HEK293 (cell line): ENCODE data around the gene IRAK4.

Source experiments
- CTCF ChIA-PET: fragments of 350-600 bp; formaldehyde crosslinking; extraction: SDS; loops from one replicate; lab custom pipeline; 2021; ENCODE audit warnings: antibody characterized with exemption; lab: Yijun Ruan, JAX
- POLR2A ChIA-PET: fragments of 300-600 bp; formaldehyde crosslinking; extraction: SDS; loops from one replicate; lab custom pipeline; 2020; ENCODE audit warnings: antibody characterized with exemption, inconsistent platforms; lab: Yijun Ruan, JAX
- H3K27ac ChIP-seq: fragments of 200-500 bp; sonication (Bioruptor generic); 2 replicates; pipeline ENCODE4 v1.5.1; 2014; ENCODE audit warnings: low read depth, low read length, control low read depth, inconsistent platforms; ENCODE audit errors: extremely low read depth
- H3K36me3 ChIP-seq, 2 experiments: fragments of 200-500 bp in 1 of 2; sonication (Bioruptor generic) in 1 of 2; 1 replicate in 1 of 2; 2 replicates in 1 of 2; pipeline ENCODE4 v1.5.1; 2014 to 2017; ENCODE audit warnings: inconsistent platforms in 2 of 2, low read length in 2 of 2; ENCODE audit not compliant: control insufficient read depth in 2 of 2, insufficient read depth in 1 of 2
- H3K4me1 ChIP-seq: fragments of 200-500 bp; sonication (Bioruptor generic); 2 replicates; pipeline ENCODE4 v1.5.1; 2014; ENCODE audit warnings: mild to moderate bottlenecking, low read length, inconsistent platforms; ENCODE audit not compliant: control insufficient read depth, insufficient read depth
- H3K4me3 ChIP-seq: 2 replicates; pipeline ENCODE4 v1.5.1; 2011; ENCODE audit warnings: low read depth, mild to moderate bottlenecking, control low read depth, low read length, moderate library complexity
- H3K9me3 ChIP-seq: fragments of 200-500 bp; sonication (Bioruptor generic); 2 replicates; pipeline ENCODE4 v1.5.1; 2014; ENCODE audit warnings: low read depth, low read length, inconsistent platforms; ENCODE audit not compliant: control insufficient read depth, insufficient read depth
- FEZF1 ChIP-seq: fragments of 450-650 bp; formaldehyde crosslinking; IDR thresholded peaks from 2 replicates; pipeline ENCODE4 v1.5.1; 2016; ENCODE audit warnings: missing biosample characterization, missing genetic modification characterization
- IKZF3 ChIP-seq: fragments of 450-650 bp; IDR thresholded peaks from 2 replicates; pipeline ENCODE4 v1.5.0; 2018; ENCODE audit warnings: missing biosample characterization, mild to moderate bottlenecking, missing genetic modification characterization, moderate library complexity
- MZF1 ChIP-seq: fragments of 450-650 bp; formaldehyde crosslinking; IDR thresholded peaks from 2 replicates; pipeline ENCODE4 v1.5.1; 2017; ENCODE audit warnings: missing biosample characterization, missing genetic modification characterization, borderline replicate concordance
- OVOL3 ChIP-seq: fragments of 450-650 bp; formaldehyde crosslinking; IDR thresholded peaks from 2 replicates; pipeline ENCODE4 v1.5.1; 2016; ENCODE audit warnings: missing biosample characterization, missing genetic modification characterization
- SP3 ChIP-seq: fragments of 450-650 bp; formaldehyde crosslinking; IDR thresholded peaks from 2 replicates; pipeline ENCODE4 v1.5.1; 2016; ENCODE audit warnings: missing biosample characterization, missing genetic modification characterization
- YY2 ChIP-seq: fragments of 450-650 bp; formaldehyde crosslinking; IDR thresholded peaks from 2 replicates; pipeline ENCODE4 v1.5.1; 2016; ENCODE audit warnings: missing biosample characterization, missing genetic modification characterization
- ZFP3 ChIP-seq: fragments of 450-650 bp; formaldehyde crosslinking; IDR thresholded peaks from 2 replicates; pipeline ENCODE4 v1.5.1; 2016; ENCODE audit warnings: low read depth, missing biosample characterization, missing genetic modification characterization
- ZNF114 ChIP-seq: fragments of 450-650 bp; formaldehyde crosslinking; IDR thresholded peaks from 2 replicates; pipeline ENCODE4 v1.5.0; 2017; ENCODE audit warnings: missing biosample characterization, missing genetic modification characterization
- ZNF169 ChIP-seq: fragments of 450-650 bp; formaldehyde crosslinking; IDR thresholded peaks from 2 replicates; pipeline ENCODE4 v1.5.1; 2016; ENCODE audit warnings: missing biosample characterization, missing genetic modification characterization
- ZNF214 ChIP-seq: fragments of 450-650 bp; formaldehyde crosslinking; IDR thresholded peaks from 2 replicates; pipeline ENCODE4 v1.5.1; 2017; ENCODE audit warnings: missing biosample characterization, mild to moderate bottlenecking, missing genetic modification characterization, borderline replicate concordance
- ZNF239 ChIP-seq: fragments of 450-650 bp; formaldehyde crosslinking; IDR thresholded peaks from 2 replicates; pipeline ENCODE4 v1.5.1; 2016; ENCODE audit warnings: missing biosample characterization, missing genetic modification characterization
- ZNF24 ChIP-seq: fragments of 450-650 bp; formaldehyde crosslinking; IDR thresholded peaks from 2 replicates; pipeline ENCODE4 v1.5.1; 2016; ENCODE audit warnings: missing biosample characterization, missing genetic modification characterization
- ZNF302 ChIP-seq: fragments of 450-650 bp; formaldehyde crosslinking; IDR thresholded peaks from 2 replicates; pipeline ENCODE4 v1.5.1; 2016; ENCODE audit warnings: missing biosample characterization, missing genetic modification characterization, low read depth
- ZNF391 ChIP-seq: fragments of 450-650 bp; formaldehyde crosslinking; IDR thresholded peaks from 2 replicates; pipeline ENCODE4 v1.5.1; 2016; ENCODE audit warnings: low read depth, missing biosample characterization, missing genetic modification characterization, borderline replicate concordance
- ZNF433 ChIP-seq: fragments of 450-650 bp; formaldehyde crosslinking; IDR thresholded peaks from 2 replicates; pipeline ENCODE4 v1.5.1; 2016; ENCODE audit warnings: missing biosample characterization, missing genetic modification characterization, low read depth
- ZNF514 ChIP-seq: fragments of 450-650 bp; formaldehyde crosslinking; IDR thresholded peaks from 2 replicates; pipeline ENCODE4 v1.5.1; 2016; ENCODE audit warnings: missing biosample characterization, missing genetic modification characterization
- ZNF521 ChIP-seq: fragments of 450-650 bp; formaldehyde crosslinking; IDR thresholded peaks from 2 replicates; pipeline ENCODE4 v1.5.1; 2017; ENCODE audit warnings: missing biosample characterization, mild to moderate bottlenecking, missing genetic modification characterization
- ZNF530 ChIP-seq: fragments of 450-650 bp; formaldehyde crosslinking; IDR thresholded peaks from 2 replicates; pipeline ENCODE4 v1.5.1; 2016; ENCODE audit warnings: low read depth, missing biosample characterization, missing genetic modification characterization
- ZNF561 ChIP-seq: fragments of 450-650 bp; IDR thresholded peaks from 2 replicates; pipeline ENCODE4 v1.5.1; 2018; ENCODE audit warnings: missing biosample characterization, missing genetic modification characterization, borderline replicate concordance
- ZNF600 ChIP-seq: fragments of 450-650 bp; formaldehyde crosslinking; IDR thresholded peaks from 2 replicates; pipeline ENCODE4 v1.5.1; 2016; ENCODE audit warnings: missing biosample characterization, missing genetic modification characterization
- ZNF791 ChIP-seq: fragments of 450-650 bp; formaldehyde crosslinking; IDR thresholded peaks from 2 replicates; pipeline ENCODE4 v1.5.1; 2016; ENCODE audit warnings: missing biosample characterization, missing genetic modification characterization
- ZSCAN16 ChIP-seq: fragments of 450-650 bp; formaldehyde crosslinking; IDR thresholded peaks from 2 replicates; pipeline ENCODE4 v1.5.1; 2016; ENCODE audit warnings: missing biosample characterization, missing genetic modification characterization
- TF ChIP-seq, protein P1 (sequence below): fragments of 450-650 bp; formaldehyde crosslinking; IDR thresholded peaks from 2 replicates; pipeline ENCODE4 v1.5.1; 2016; ENCODE audit warnings: missing biosample characterization, missing genetic modification characterization
- TF ChIP-seq, protein P2 (sequence below): fragments of 450-650 bp; formaldehyde crosslinking; IDR thresholded peaks from 2 replicates; pipeline ENCODE4 v1.5.1; 2017; ENCODE audit warnings: missing biosample characterization, missing genetic modification characterization
- TF ChIP-seq, protein P3 (sequence below): fragments of 450-650 bp; IDR thresholded peaks from 2 replicates; pipeline ENCODE4 v1.5.1; 2018; ENCODE audit warnings: missing biosample characterization, mild to moderate bottlenecking, missing genetic modification characterization
- TF ChIP-seq, protein P4 (sequence below): fragments of 450-650 bp; formaldehyde crosslinking; IDR thresholded peaks from 2 replicates; pipeline ENCODE4 v1.5.1; 2016; ENCODE audit warnings: missing biosample characterization, missing genetic modification characterization

Gene IRAK4

DNA sequence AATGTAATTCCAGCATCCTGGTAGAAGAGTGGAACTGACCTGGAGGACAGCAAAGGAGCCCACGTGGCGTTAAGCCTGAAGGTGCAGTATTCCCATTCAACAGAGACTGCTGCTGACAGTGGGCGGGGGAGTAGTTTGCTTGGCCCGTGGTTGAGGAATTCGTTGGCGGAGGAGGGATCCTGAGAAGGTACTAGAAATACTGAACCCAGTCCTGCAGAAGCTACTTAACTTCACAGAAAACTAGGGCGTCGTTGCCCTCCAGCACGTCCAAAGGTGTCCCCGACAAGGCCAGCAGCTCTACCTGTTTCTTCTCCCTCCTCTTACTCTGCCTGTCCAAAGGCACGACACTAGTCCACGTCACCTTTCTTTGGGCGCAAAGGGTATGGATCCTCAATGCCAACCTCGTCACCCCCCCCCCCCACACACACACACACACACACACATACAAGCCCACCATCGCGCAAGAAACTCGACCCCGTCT, 464 bp upstream of the IRAK4 start (continued):
- TF ChIP-seq, protein P1, sequence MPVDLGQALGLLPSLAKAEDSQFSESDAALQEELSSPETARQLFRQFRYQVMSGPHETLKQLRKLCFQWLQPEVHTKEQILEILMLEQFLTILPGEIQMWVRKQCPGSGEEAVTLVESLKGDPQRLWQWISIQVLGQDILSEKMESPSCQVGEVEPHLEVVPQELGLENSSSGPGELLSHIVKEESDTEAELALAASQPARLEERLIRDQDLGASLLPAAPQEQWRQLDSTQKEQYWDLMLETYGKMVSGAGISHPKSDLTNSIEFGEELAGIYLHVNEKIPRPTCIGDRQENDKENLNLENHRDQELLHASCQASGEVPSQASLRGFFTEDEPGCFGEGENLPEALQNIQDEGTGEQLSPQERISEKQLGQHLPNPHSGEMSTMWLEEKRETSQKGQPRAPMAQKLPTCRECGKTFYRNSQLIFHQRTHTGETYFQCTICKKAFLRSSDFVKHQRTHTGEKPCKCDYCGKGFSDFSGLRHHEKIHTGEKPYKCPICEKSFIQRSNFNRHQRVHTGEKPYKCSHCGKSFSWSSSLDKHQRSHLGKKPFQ (tag by site-specific recombination): no peak
- TF ChIP-seq ZNF530 (tag by site-specific recombination) (no peak), YY2 (tag by site-specific recombination) (no peak), ZNF391 (tag by site-specific recombination) (no peak), FEZF1 (tag by site-specific recombination) (no peak), ZNF169 (tag by site-specific recombination) (no peak), OVOL3 (tag by site-specific recombination) (no peak), ZNF302 (tag by site-specific recombination) (no peak), IKZF3 (0 out of 2 replicates have a peak, but pooled peaks have one; percentile 31), SP3 (tag by site-specific recombination) (no peak), ZSCAN16 (tag by site-specific recombination) (no peak), ZNF561 (tag by site-specific recombination) (no peak), ZNF514 (tag by site-specific recombination) (no peak), ZNF239 (tag by site-specific recombination) (no peak), ZNF521 (tag by site-specific recombination) (no peak), ZNF24 (no peak), ZNF433 (tag by site-specific recombination) (no peak), ZNF791 (no peak), ZNF214 (tag by site-specific recombination) (no peak)
- TF ChIP-seq, protein P2, sequence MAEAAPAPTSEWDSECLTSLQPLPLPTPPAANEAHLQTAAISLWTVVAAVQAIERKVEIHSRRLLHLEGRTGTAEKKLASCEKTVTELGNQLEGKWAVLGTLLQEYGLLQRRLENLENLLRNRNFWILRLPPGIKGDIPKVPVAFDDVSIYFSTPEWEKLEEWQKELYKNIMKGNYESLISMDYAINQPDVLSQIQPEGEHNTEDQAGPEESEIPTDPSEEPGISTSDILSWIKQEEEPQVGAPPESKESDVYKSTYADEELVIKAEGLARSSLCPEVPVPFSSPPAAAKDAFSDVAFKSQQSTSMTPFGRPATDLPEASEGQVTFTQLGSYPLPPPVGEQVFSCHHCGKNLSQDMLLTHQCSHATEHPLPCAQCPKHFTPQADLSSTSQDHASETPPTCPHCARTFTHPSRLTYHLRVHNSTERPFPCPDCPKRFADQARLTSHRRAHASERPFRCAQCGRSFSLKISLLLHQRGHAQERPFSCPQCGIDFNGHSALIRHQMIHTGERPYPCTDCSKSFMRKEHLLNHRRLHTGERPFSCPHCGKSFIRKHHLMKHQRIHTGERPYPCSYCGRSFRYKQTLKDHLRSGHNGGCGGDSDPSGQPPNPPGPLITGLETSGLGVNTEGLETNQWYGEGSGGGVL: peak; percentile 77
- TF ChIP-seq, protein P3, sequence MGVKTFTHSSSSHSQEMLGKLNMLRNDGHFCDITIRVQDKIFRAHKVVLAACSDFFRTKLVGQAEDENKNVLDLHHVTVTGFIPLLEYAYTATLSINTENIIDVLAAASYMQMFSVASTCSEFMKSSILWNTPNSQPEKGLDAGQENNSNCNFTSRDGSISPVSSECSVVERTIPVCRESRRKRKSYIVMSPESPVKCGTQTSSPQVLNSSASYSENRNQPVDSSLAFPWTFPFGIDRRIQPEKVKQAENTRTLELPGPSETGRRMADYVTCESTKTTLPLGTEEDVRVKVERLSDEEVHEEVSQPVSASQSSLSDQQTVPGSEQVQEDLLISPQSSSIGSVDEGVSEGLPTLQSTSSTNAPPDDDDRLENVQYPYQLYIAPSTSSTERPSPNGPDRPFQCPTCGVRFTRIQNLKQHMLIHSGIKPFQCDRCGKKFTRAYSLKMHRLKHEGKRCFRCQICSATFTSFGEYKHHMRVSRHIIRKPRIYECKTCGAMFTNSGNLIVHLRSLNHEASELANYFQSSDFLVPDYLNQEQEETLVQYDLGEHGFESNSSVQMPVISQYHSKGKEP (tag by site-specific recombination): no peak
- TF ChIP-seq, all 188 proteins: peak for 11

DNA sequence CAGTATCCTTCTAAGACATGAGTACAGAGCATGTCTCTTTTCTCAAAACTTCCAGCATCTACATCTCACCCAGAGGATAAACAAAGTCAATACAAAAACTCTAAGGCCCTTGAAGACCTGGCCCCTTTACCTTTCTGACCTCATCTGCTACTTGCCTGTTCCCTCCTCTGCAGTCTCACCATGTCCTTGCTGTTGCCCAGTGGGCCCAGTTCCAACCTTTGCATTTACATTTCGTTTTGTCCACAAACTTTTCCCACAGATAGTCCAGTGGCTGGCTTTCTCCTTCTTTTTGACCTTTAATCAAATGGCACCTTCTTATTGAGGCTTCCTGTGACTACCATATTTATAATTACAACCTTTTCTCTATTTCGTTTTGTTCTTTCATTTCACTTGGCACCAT, 1.6 kb downstream of the IRAK4 start:
- no peak overlapping the region for H3K27ac ChIP-seq
- H3K4me1 ChIP-seq: 0 out of 2 replicates have a peak, but pooled peaks cover 2% of the 10 kb centered on the region
- H3K4me3 ChIP-seq: no peak overlapping the region
- no peaks in the 10 kb centered on the region for H3K9me3 ChIP-seq
- TF ChIP-seq ZNF114 (tag by site-specific recombination) (no peak), ZNF600 (tag by site-specific recombination) (0 out of 2 replicates have a peak, but pooled peaks have one; percentile 24), MZF1 (no peak), ZFP3 (no peak)
- TF ChIP-seq, protein P4, sequence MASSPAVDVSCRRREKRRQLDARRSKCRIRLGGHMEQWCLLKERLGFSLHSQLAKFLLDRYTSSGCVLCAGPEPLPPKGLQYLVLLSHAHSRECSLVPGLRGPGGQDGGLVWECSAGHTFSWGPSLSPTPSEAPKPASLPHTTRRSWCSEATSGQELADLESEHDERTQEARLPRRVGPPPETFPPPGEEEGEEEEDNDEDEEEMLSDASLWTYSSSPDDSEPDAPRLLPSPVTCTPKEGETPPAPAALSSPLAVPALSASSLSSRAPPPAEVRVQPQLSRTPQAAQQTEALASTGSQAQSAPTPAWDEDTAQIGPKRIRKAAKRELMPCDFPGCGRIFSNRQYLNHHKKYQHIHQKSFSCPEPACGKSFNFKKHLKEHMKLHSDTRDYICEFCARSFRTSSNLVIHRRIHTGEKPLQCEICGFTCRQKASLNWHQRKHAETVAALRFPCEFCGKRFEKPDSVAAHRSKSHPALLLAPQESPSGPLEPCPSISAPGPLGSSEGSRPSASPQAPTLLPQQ (tag by site-specific recombination): 0 out of 2 replicates have a peak, but pooled peaks have one; percentile 17
- peaks cover 0 to 2% of the 10 kb centered on the region in 2 experiments; a peak in 1 of 3 replicates for H3K36me3 ChIP-seq
- POLR2A ChIA-PET: no interaction called here
- CTCF ChIA-PET: interaction anchor here (1.0 to 1.9 kb wide), 3 partner anchors 8 to 122 kb away, joined by 3 to 8 read pairs (median 8); no protein-coding TSS in a partner anchor
